HepG2 (cell line): ENCODE measurements around the gene CRADD. TPM values are rescaled to one million over a fixed set of nuclear protein-coding genes. Genes with fewer than 3 reads are reported as not detected.
A peak's percentile ranks its signal among the peaks of the same experiment; 100 is the strongest.

Experiments
- ELF1 ChIP-seq: sonication (generic); formaldehyde crosslinking; IDR thresholded peaks from 2 replicates; pipeline ENCODE4 v1.4.0; 2020; ENCODE audit warnings: missing genetic modification reagents
- FLYWCH1 ChIP-seq: sonication (generic); formaldehyde crosslinking; IDR thresholded peaks from 2 replicates; pipeline ENCODE4 v1.8.1; 2023; ENCODE audit warnings: mild to moderate bottlenecking, missing genetic modification reagents
- KLF16 ChIP-seq, 2 experiments: sonication (generic) in 1 of 2; formaldehyde crosslinking in 1 of 2; IDR thresholded peaks; 2 replicates each; pipeline versions ENCODE4 v1.6.1 to v1.8.0; 2016 to 2023; ENCODE audit warnings: missing genetic modification reagents in 2 of 2, missing compliant biosample characterization in 1 of 2
- ONECUT2 ChIP-seq: sonication (generic); formaldehyde crosslinking; IDR thresholded peaks from 2 replicates; pipeline ENCODE4 v1.4.0; 2020; ENCODE audit warnings: missing genetic modification reagents
- PHF20 ChIP-seq: sonication (generic); formaldehyde crosslinking; IDR thresholded peaks from 2 replicates; pipeline ENCODE4 v1.5.0; 2020; ENCODE audit warnings: mild to moderate bottlenecking, missing genetic modification reagents
- RNF219 ChIP-seq: sonication (generic); formaldehyde crosslinking; IDR thresholded peaks from 2 replicates; pipeline ENCODE4 v1.5.0; 2020; ENCODE audit warnings: mild to moderate bottlenecking, missing genetic modification reagents
- SOX13 ChIP-seq, 3 experiments: fragments of 450-650 bp in 1 of 3; sonication (generic) in 1 of 3; formaldehyde crosslinking in 1 of 3; IDR thresholded peaks in 2 of 3; conservative IDR thresholded peaks in 1 of 3; 2 replicates each; pipeline versions ENCODE4 v1.5.0 to v1.6.1; 2016 to 2020; ENCODE audit warnings: antibody characterized with exemption in 1 of 3, mild to moderate bottlenecking in 1 of 3, missing compliant biosample characterization in 1 of 3, missing genetic modification reagents in 1 of 3, moderate library complexity in 1 of 3
- ZNF749 ChIP-seq: sonication (generic); formaldehyde crosslinking; IDR thresholded peaks from 2 replicates; pipeline ENCODE4 v1.8.0; 2022; ENCODE audit warnings: mild to moderate bottlenecking, missing genetic modification reagents, moderate library complexity, borderline replicate concordance
- ZSCAN12 ChIP-seq: sonication (generic); formaldehyde crosslinking; IDR thresholded peaks from 2 replicates; pipeline ENCODE4 v1.9.0; 2021; ENCODE audit warnings: mild to moderate bottlenecking, missing genetic modification reagents
- polyA plus RNA-seq, 8 experiments: library from polyadenylated mRNA; depleted of rRNA in 3 of 8; stranded (reverse) in 7 of 8; unstranded in 1 of 8; fragments of >200 nt; fragmentation: Illumina TruSeq in 4 of 8; extraction: Trizol in 4 of 8; gene quantifications; 2 replicates each; pipeline versions ENCODE4 v1.2.1 to v1.2.3, GENCODE V29; 2011 to 2016; ENCODE audit warnings: low read depth in 4 of 8, missing spikeins in 1 of 8, mixed read lengths in 1 of 8; ENCODE audit not compliant: insufficient read depth in 1 of 8
- total RNA-seq, 5 experiments: library from RNA; depleted of rRNA; stranded (reverse); fragments of >200 nt; fragmentation: Illumina TruSeq; extraction: Trizol; gene quantifications; 2 replicates each; pipeline ENCODE4 v1.2.3, GENCODE V29; 2016; ENCODE audit warnings: low read depth in 1 of 5
- TF ChIP-seq, protein P1 (sequence below): sonication (generic); formaldehyde crosslinking; IDR thresholded peaks from 2 replicates; pipeline ENCODE4 v1.5.1; 2020; ENCODE audit warnings: mild to moderate bottlenecking, missing genetic modification reagents, borderline replicate concordance
- TF ChIP-seq, protein P2 (sequence below), 2 experiments: fragments of 450-650 bp in 1 of 2; sonication (generic) in 1 of 2; formaldehyde crosslinking in 1 of 2; IDR thresholded peaks; 2 replicates each; pipeline versions ENCODE4 v1.6.1 to v1.8.0; 2016 to 2022; ENCODE audit warnings: antibody characterized with exemption in 1 of 2, mild to moderate bottlenecking in 1 of 2, missing genetic modification reagents in 1 of 2

Gene CRADD
- total and polyA plus RNA-seq, 2 of the 13 experiments (the other 11 are each of a cell fraction or from before 2014, with no cell fraction given), result 12.4 to 18.8 TPM

DNA sequence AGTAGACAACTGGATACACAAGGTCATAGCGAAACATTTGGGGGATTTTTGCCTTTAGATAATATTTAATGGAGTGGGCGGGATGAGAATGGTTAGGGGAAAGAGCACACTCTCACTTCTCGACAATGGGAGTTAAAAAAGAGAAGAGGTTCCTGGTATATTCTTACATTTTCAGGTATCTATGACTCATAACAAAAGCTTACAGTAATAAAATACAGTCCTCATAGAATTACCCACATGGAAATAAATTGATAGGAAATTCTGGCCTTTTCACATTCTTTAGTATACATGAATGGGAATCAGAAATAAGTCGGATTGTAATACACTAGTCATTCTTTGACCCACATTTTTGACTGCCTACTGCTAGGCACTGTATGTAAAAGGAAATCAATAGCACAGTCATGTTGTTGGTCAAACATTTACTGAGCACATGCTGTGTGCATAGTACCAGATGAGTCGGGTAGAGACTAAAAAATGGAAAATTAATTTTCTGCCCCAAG lies 8.2 kb upstream of the CRADD start (continued):
- TF ChIP-seq RNF219 (no peak), ZNF749 (no peak), KLF16 (CRISPR knock-in tag; IDR thresholded peaks at IDR 0.05) (no peak), ONECUT2 (peak; percentile 59; the same call in 1 of the 2 replicates), ZSCAN12 (CRISPR knock-in tag) (no peak), ELF1 (CRISPR knock-in tag) (no peak), PHF20 (CRISPR knock-in tag) (no peak), FLYWCH1 (no peak), SOX13 (IDR thresholded peaks at IDR 0.05) (no peak), SOX13 (CRISPR knock-in tag; conservative IDR thresholded peaks at IDR 0.05 in 1 of 2, IDR thresholded peaks at IDR 0.05 in 1 of 2) (no peak)
- TF ChIP-seq, protein P1, sequence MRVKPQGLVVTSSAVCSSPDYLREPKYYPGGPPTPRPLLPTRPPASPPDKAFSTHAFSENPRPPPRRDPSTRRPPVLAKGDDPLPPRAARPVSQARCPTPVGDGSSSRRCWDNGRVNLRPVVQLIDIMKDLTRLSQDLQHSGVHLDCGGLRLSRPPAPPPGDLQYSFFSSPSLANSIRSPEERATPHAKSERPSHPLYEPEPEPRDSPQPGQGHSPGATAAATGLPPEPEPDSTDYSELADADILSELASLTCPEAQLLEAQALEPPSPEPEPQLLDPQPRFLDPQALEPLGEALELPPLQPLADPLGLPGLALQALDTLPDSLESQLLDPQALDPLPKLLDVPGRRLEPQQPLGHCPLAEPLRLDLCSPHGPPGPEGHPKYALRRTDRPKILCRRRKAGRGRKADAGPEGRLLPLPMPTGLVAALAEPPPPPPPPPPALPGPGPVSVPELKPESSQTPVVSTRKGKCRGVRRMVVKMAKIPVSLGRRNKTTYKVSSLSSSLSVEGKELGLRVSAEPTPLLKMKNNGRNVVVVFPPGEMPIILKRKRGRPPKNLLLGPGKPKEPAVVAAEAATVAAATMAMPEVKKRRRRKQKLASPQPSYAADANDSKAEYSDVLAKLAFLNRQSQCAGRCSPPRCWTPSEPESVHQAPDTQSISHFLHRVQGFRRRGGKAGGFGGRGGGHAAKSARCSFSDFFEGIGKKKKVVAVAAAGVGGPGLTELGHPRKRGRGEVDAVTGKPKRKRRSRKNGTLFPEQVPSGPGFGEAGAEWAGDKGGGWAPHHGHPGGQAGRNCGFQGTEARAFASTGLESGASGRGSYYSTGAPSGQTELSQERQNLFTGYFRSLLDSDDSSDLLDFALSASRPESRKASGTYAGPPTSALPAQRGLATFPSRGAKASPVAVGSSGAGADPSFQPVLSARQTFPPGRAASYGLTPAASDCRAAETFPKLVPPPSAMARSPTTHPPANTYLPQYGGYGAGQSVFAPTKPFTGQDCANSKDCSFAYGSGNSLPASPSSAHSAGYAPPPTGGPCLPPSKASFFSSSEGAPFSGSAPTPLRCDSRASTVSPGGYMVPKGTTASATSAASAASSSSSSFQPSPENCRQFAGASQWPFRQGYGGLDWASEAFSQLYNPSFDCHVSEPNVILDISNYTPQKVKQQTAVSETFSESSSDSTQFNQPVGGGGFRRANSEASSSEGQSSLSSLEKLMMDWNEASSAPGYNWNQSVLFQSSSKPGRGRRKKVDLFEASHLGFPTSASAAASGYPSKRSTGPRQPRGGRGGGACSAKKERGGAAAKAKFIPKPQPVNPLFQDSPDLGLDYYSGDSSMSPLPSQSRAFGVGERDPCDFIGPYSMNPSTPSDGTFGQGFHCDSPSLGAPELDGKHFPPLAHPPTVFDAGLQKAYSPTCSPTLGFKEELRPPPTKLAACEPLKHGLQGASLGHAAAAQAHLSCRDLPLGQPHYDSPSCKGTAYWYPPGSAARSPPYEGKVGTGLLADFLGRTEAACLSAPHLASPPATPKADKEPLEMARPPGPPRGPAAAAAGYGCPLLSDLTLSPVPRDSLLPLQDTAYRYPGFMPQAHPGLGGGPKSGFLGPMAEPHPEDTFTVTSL (CRISPR knock-in tag), result peak; percentile 19; the same call in 1 of the 2 replicates
- TF ChIP-seq, protein P2, sequence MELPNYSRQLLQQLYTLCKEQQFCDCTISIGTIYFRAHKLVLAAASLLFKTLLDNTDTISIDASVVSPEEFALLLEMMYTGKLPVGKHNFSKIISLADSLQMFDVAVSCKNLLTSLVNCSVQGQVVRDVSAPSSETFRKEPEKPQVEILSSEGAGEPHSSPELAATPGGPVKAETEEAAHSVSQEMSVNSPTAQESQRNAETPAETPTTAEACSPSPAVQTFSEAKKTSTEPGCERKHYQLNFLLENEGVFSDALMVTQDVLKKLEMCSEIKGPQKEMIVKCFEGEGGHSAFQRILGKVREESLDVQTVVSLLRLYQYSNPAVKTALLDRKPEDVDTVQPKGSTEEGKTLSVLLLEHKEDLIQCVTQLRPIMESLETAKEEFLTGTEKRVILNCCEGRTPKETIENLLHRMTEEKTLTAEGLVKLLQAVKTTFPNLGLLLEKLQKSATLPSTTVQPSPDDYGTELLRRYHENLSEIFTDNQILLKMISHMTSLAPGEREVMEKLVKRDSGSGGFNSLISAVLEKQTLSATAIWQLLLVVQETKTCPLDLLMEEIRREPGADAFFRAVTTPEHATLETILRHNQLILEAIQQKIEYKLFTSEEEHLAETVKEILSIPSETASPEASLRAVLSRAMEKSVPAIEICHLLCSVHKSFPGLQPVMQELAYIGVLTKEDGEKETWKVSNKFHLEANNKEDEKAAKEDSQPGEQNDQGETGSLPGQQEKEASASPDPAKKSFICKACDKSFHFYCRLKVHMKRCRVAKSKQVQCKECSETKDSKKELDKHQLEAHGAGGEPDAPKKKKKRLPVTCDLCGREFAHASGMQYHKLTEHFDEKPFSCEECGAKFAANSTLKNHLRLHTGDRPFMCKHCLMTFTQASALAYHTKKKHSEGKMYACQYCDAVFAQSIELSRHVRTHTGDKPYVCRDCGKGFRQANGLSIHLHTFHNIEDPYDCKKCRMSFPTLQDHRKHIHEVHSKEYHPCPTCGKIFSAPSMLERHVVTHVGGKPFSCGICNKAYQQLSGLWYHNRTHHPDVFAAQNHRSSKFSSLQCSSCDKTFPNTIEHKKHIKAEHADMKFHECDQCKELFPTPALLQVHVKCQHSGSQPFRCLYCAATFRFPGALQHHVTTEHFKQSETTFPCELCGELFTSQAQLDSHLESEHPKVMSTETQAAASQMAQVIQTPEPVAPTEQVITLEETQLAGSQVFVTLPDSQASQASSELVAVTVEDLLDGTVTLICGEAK (IDR thresholded peaks at IDR 0.05), result no peak
- TF ChIP-seq, protein P2 (CRISPR knock-in tag; IDR thresholded peaks at IDR 0.05), result no peak
